Astrocyte (in vitro differentiated cells and primary cell): ENCODE measurements around the gene MEG3. TPM values are rescaled to one million over a fixed set of nuclear protein-coding genes. Genes with fewer than 3 reads are reported as not detected.

Experiments
- DNase-seq: peaks from one replicate; pipeline ENCODE4 v3.0.0-alpha.2; 2010; ENCODE audit warnings: low read depth
- FAIRE-seq: peaks from 2 replicates; lab custom pipeline; 2011; peaks lifted over from hg19 to GRCh38; lab: Jason Lieb, UNC
- H2AFZ ChIP-seq: 2 replicates; pipeline ENCODE4 v1.6.0; 2012; ENCODE audit warnings: low read depth, low read length, inconsistent platforms
- H3K27ac ChIP-seq: 2 replicates; pipeline ENCODE4 v1.5.1; 2011; ENCODE audit warnings: low read depth, low read length, inconsistent platforms
- H3K27me3 ChIP-seq: 2 replicates; pipeline ENCODE4 v1.6.0; 2011; ENCODE audit warnings: low read length, inconsistent platforms; ENCODE audit not compliant: insufficient read depth
- H3K36me3 ChIP-seq: 2 replicates; pipeline ENCODE4 v1.5.1; 2011; ENCODE audit warnings: low read length, inconsistent platforms; ENCODE audit not compliant: insufficient read depth
- H3K4me1 ChIP-seq: 2 replicates; pipeline ENCODE4 v1.5.1; 2011; ENCODE audit warnings: low read length, inconsistent platforms; ENCODE audit not compliant: insufficient read depth
- H3K4me2 ChIP-seq: 2 replicates; pipeline ENCODE4 v1.6.0; 2012; ENCODE audit warnings: low read length, inconsistent platforms
- H3K4me3 ChIP-seq: 2 replicates; pipeline ENCODE4 v1.5.1; 2011; ENCODE audit warnings: low read depth, mild to moderate bottlenecking, low read length, inconsistent platforms; ENCODE audit not compliant: insufficient read depth
- H3K79me2 ChIP-seq: 2 replicates; pipeline ENCODE4 v1.6.0; 2012; ENCODE audit warnings: mild to moderate bottlenecking, low read length, inconsistent platforms; ENCODE audit not compliant: insufficient read depth
- H3K9ac ChIP-seq: 2 replicates; pipeline ENCODE4 v1.6.0; 2012; ENCODE audit warnings: mild to moderate bottlenecking, low read length, inconsistent platforms
- H3K9me3 ChIP-seq: 2 replicates; pipeline ENCODE4 v1.5.1; 2012; ENCODE audit warnings: low read depth, mild to moderate bottlenecking, low read length, inconsistent platforms; ENCODE audit not compliant: insufficient read depth
- H4K20me1 ChIP-seq: 2 replicates; pipeline ENCODE4 v1.6.0; 2012; ENCODE audit warnings: low read length, inconsistent platforms; ENCODE audit not compliant: insufficient read depth
- H3K27ac Mint-ChIP-seq: one replicate; pipeline ENCODE4 v1.8.0; 2021; ENCODE audit warnings: mild to moderate bottlenecking, mixed read lengths; ENCODE audit not compliant: unreplicated experiment
- H3K27me3 Mint-ChIP-seq: one replicate; pipeline ENCODE4 v1.8.0; 2021; ENCODE audit warnings: low read depth, mixed read lengths; ENCODE audit not compliant: unreplicated experiment
- H3K36me3 Mint-ChIP-seq: one replicate; pipeline ENCODE4 v1.8.0; 2021; ENCODE audit warnings: low read depth, mixed read lengths; ENCODE audit not compliant: unreplicated experiment
- H3K4me1 Mint-ChIP-seq: one replicate; pipeline ENCODE4 v1.8.0; 2021; ENCODE audit warnings: low read depth, mixed read lengths; ENCODE audit not compliant: unreplicated experiment
- H3K4me3 Mint-ChIP-seq: one replicate; pipeline ENCODE4 v1.8.0; 2021; ENCODE audit warnings: mild to moderate bottlenecking, moderate library complexity, mixed read lengths; ENCODE audit not compliant: unreplicated experiment
- H3K9me3 Mint-ChIP-seq: one replicate; pipeline ENCODE4 v1.8.0; 2021; ENCODE audit warnings: mild to moderate bottlenecking, mixed read lengths; ENCODE audit not compliant: unreplicated experiment
- CTCF ChIP-seq: IDR thresholded peaks from 2 replicates; pipeline ENCODE4 v1.5.1; 2011; ENCODE audit warnings: low read depth, mild to moderate bottlenecking, inconsistent platforms, low read length, moderate library complexity; ENCODE audit not compliant: insufficient read depth
- EZH2 ChIP-seq: IDR thresholded peaks from 2 replicates; pipeline ENCODE4 v1.6.1; 2012; ENCODE audit warnings: mild to moderate bottlenecking, low read length, inconsistent platforms; ENCODE audit not compliant: insufficient read depth
- total RNA-seq: library from RNA; stranded (reverse); gene quantifications from 2 replicates; pipeline ENCODE4 v1.2.1, GENCODE V29; 2021

The MEG3 gene
- total RNA-seq, 1 donor from 2014 or later: not detected

GRCh38 chr14:100893228-100893601, 67.3 kb downstream of the MEG3 start:
- Mint-ChIP-seq H3K4me1 (no peaks in the 10 kb centered on the region), H3K36me3 (peaks cover 4% of the 10 kb centered on the region), H3K9me3 (no peaks in the 10 kb centered on the region), H3K27me3 (peaks cover 31% of the 10 kb centered on the region), H3K27ac (no peak overlapping the region), H3K4me3 (no peak overlapping the region)
- Histone ChIP-seq H3K4me3 (no peak overlapping the region), H3K36me3 (peaks cover 16% of the 10 kb centered on the region), H3K4me1 (no peaks in the 10 kb centered on the region), H3K79me2 (peaks cover 16% of the 10 kb centered on the region), H3K4me2 (no peak overlapping the region), H2AFZ (no peak overlapping the region), H4K20me1 (peaks cover 78% of the 10 kb centered on the region), H3K9me3 (no peaks in the 10 kb centered on the region), H3K27me3 (no peaks in the 10 kb centered on the region), H3K27ac (no peak overlapping the region), H3K9ac (no peak overlapping the region)
- no peak for TF ChIP-seq CTCF
- TF ChIP-seq EZH2: no peak
- FAIRE-seq (no peak), DNase-seq (no peak)

GRCh38 chr14:100893760-100894159, 67.8 kb downstream of the MEG3 start:
- no peak overlapping the region for H3K4me3 ChIP-seq
- Mint-ChIP-seq H3K4me3 (no peak overlapping the region), H3K27ac (no peak overlapping the region), H3K27me3 (peaks cover 29% of the 10 kb centered on the region), H3K9me3 (no peaks in the 10 kb centered on the region), H3K4me1 (no peaks in the 10 kb centered on the region), H3K36me3 (peaks cover 4% of the 10 kb centered on the region)
- TF ChIP-seq CTCF: no peak
- no peak for TF ChIP-seq EZH2
- no peaks in the 10 kb centered on the region for H3K27me3 ChIP-seq
- H3K9me3 ChIP-seq: no peaks in the 10 kb centered on the region
- no peak overlapping the region for H3K9ac ChIP-seq
- H3K79me2 ChIP-seq: peaks cover 16% of the 10 kb centered on the region
- H3K4me1 ChIP-seq: no peaks in the 10 kb centered on the region
- FAIRE-seq (no peak), DNase-seq (no peak)
- H4K20me1 ChIP-seq: peaks cover 78% of the 10 kb centered on the region
- no peak overlapping the region for H3K4me2 ChIP-seq
- H3K36me3 ChIP-seq: peaks cover 13% of the 10 kb centered on the region
- no peak overlapping the region for H2AFZ ChIP-seq
- H3K27ac ChIP-seq: no peak overlapping the region

- Histone ChIP-seq H4K20me1 (peaks cover 79% of the 10 kb centered on the region), H3K27ac (no peak overlapping the region), H3K4me1 (no peaks in the 10 kb centered on the region), H3K27me3 (no peaks in the 10 kb centered on the region), H3K4me3 (no peak overlapping the region), H3K9me3 (no peaks in the 10 kb centered on the region), H3K4me2 (no peak overlapping the region), H3K9ac (no peak overlapping the region), H3K36me3 (peaks cover 13% of the 10 kb centered on the region), H2AFZ (no peak overlapping the region), H3K79me2 (peaks cover 16% of the 10 kb centered on the region)
- peaks cover 32% of the 10 kb centered on the region for H3K27me3 Mint-ChIP-seq
- H3K36me3 Mint-ChIP-seq: peaks cover 4% of the 10 kb centered on the region
- no peak for TF ChIP-seq EZH2
- TF ChIP-seq CTCF: no peak
- DNase-seq (no peak), FAIRE-seq (no peak)
- no peak overlapping the region for H3K27ac Mint-ChIP-seq
- no peaks in the 10 kb centered on the region for H3K4me1 Mint-ChIP-seq
- no peak overlapping the region for H3K4me3 Mint-ChIP-seq
- H3K9me3 Mint-ChIP-seq: no peaks in the 10 kb centered on the region
Measured at GRCh38 chr14:100894416-100894815, 68.5 kb downstream of the MEG3 start.
